ENCODE measurements around the gene VPS25. TPM values are rescaled to one million over a fixed set of nuclear protein-coding genes. Genes with fewer than 3 reads are reported as not detected.

Gene VPS25
- total RNA-seq, 1 experiment from 2014 or later: 71.0 TPM

Other genes starting within 250 kb of the VPS25 start
- gene NAGLU, start 237.2 kb upstream of the VPS25 start, total RNA-seq (2014; rRNA removed; shearing (Covaris generic)): 20.6 and 22.2 TPM in 2 replicates
- gene HSD17B1, start 220.5 kb upstream of the VPS25 start, total RNA-seq (2014; rRNA removed; shearing (Covaris generic)): 0.73 and 0.76 TPM in 2 replicates
- gene COASY, start 211.3 kb upstream of the VPS25 start, total RNA-seq (2014; rRNA removed; shearing (Covaris generic)): 33.7 and 36.3 TPM in 2 replicates
- gene MLX, start 206.3 kb upstream of the VPS25 start, total RNA-seq (2014; rRNA removed; shearing (Covaris generic)): 44.5 and 48.4 TPM in 2 replicates
- gene PSMC3IP, start 195.7 kb upstream of the VPS25 start, total RNA-seq (2014; rRNA removed; shearing (Covaris generic)): 23.8 and 29.7 TPM in 2 replicates
- gene RETREG3, start 164.1 kb upstream of the VPS25 start, total RNA-seq (2014; rRNA removed; shearing (Covaris generic)): 34.5 and 36.2 TPM in 2 replicates
- 111 and 122 TPM in 2 replicates for gene TUBG1, start 163.8 kb upstream of the VPS25 start, total RNA-seq (2014; rRNA removed; shearing (Covaris generic))
- gene TUBG2, start 114.2 kb upstream of the VPS25 start, total RNA-seq (2014; rRNA removed; shearing (Covaris generic)): 6.2 and 10.4 TPM in 2 replicates
- gene PLEKHH3, start 96.5 kb upstream of the VPS25 start, total RNA-seq (2014; rRNA removed; shearing (Covaris generic)): 10.9 and 13.7 TPM in 2 replicates
- 0.99 and 1.0 TPM in 2 replicates for gene CCR10, start 91.6 kb upstream of the VPS25 start, total RNA-seq (2014; rRNA removed; shearing (Covaris generic))
- gene CNTNAP1, start 90.9 kb upstream of the VPS25 start, total RNA-seq (2014; rRNA removed; shearing (Covaris generic)): 4.0 and 5.0 TPM in 2 replicates
- gene EZH1, start 28.4 kb upstream of the VPS25 start, total RNA-seq (2014; rRNA removed; shearing (Covaris generic)): 17.3 and 27.0 TPM in 2 replicates
- gene RAMP2, start 12.2 kb upstream of the VPS25 start, total RNA-seq (2014; rRNA removed; shearing (Covaris generic)): not detected in 2 replicates
- 0.18 and 0.32 TPM in 2 replicates for gene WNK4, start 7.2 kb downstream of the VPS25 start, total RNA-seq (2014; rRNA removed; shearing (Covaris generic))
- 105 and 107 TPM in 2 replicates for gene COA3, start 25.3 kb downstream of the VPS25 start, total RNA-seq (2014; rRNA removed; shearing (Covaris generic))
- 0.10 TPM in 2 replicates for gene CNTD1, start 25.4 kb downstream of the VPS25 start, total RNA-seq (2014; rRNA removed; shearing (Covaris generic))
- gene BECN1, start 50.8 kb downstream of the VPS25 start, total RNA-seq (2014; rRNA removed; shearing (Covaris generic)): 62.1 and 62.9 TPM in 2 replicates
- gene PSME3, start 59.9 kb downstream of the VPS25 start, total RNA-seq (2014; rRNA removed; shearing (Covaris generic)): 142 and 145 TPM in 2 replicates
- 0.86 and 1.1 TPM in 2 replicates for gene AOC2, start 71.1 kb downstream of the VPS25 start, total RNA-seq (2014; rRNA removed; shearing (Covaris generic))
- 0.30 and 0.34 TPM in 2 replicates for gene AOC3, start 77.8 kb downstream of the VPS25 start, total RNA-seq (2014; rRNA removed; shearing (Covaris generic))
- gene G6PC1, start 127.3 kb downstream of the VPS25 start, total RNA-seq (2014; rRNA removed; shearing (Covaris generic)): not detected in 2 replicates
- gene AARSD1, start 191.0 kb downstream of the VPS25 start, total RNA-seq (2014; rRNA removed; shearing (Covaris generic)): 21.9 and 29.4 TPM in 2 replicates
- 5.5 TPM in 2 replicates for gene PTGES3L, start 206.6 kb downstream of the VPS25 start, total RNA-seq (2014; rRNA removed; shearing (Covaris generic))
- gene RUNDC1, start 207.1 kb downstream of the VPS25 start, total RNA-seq (2014; rRNA removed; shearing (Covaris generic)): 10.8 and 11.9 TPM in 2 replicates
- gene RPL27, start 225.0 kb downstream of the VPS25 start, total RNA-seq (2014; rRNA removed; shearing (Covaris generic)): 3,033 and 3,236 TPM in 2 replicates
- 0.33 TPM in 1 of 2 replicates, not detected in the other for gene IFI35, start 233.3 kb downstream of the VPS25 start, total RNA-seq (2014; rRNA removed; shearing (Covaris generic))
- 32.5 and 34.9 TPM in 2 replicates for gene VAT1, start 248.9 kb downstream of the VPS25 start, total RNA-seq (2014; rRNA removed; shearing (Covaris generic))